ENCODE data around the gene IVNS1ABP. TPM values are rescaled to one million over a fixed set of nuclear protein-coding genes. Genes with fewer than 3 reads are reported as not detected.

Gene IVNS1ABP
- total and polyA plus RNA-seq, 2 experiments from 2014 or later = 73.5 to 162 TPM

GRCh38 chr1:185267701-185268100, 49.3 kb downstream of the IVNS1ABP start:
- H3K9me3 Mint-ChIP-seq = no peaks in the 10 kb centered on the region
- no peaks in the 10 kb centered on the region for H3K27me3 Mint-ChIP-seq (ENCODE audit: insufficient read depth, low read depth, poor library complexity)

More at GRCh38 chr1:185267701-185268100, 49.3 kb downstream of the IVNS1ABP start:
- H3F3A ChIP-seq (replicated peaks; ENCODE audit: low read depth) = no peaks in the 10 kb centered on the region
- H4K20me1 ChIP-seq (replicated peaks; ENCODE audit: insufficient read depth) = no peaks in the 10 kb centered on the region
- no peak overlapping the region for H3K27ac Mint-ChIP-seq
- no peaks in the 10 kb centered on the region for H3K27me3 ChIP-seq (ENCODE audit: insufficient read depth)
- DNase-seq (ENCODE audit: low spot score) = no peak
- TF ChIP-seq STAT1 (IDR thresholded peaks at IDR 0.05; ENCODE audit: unreplicated experiment) = no peak
- TF ChIP-seq, protein P1, sequence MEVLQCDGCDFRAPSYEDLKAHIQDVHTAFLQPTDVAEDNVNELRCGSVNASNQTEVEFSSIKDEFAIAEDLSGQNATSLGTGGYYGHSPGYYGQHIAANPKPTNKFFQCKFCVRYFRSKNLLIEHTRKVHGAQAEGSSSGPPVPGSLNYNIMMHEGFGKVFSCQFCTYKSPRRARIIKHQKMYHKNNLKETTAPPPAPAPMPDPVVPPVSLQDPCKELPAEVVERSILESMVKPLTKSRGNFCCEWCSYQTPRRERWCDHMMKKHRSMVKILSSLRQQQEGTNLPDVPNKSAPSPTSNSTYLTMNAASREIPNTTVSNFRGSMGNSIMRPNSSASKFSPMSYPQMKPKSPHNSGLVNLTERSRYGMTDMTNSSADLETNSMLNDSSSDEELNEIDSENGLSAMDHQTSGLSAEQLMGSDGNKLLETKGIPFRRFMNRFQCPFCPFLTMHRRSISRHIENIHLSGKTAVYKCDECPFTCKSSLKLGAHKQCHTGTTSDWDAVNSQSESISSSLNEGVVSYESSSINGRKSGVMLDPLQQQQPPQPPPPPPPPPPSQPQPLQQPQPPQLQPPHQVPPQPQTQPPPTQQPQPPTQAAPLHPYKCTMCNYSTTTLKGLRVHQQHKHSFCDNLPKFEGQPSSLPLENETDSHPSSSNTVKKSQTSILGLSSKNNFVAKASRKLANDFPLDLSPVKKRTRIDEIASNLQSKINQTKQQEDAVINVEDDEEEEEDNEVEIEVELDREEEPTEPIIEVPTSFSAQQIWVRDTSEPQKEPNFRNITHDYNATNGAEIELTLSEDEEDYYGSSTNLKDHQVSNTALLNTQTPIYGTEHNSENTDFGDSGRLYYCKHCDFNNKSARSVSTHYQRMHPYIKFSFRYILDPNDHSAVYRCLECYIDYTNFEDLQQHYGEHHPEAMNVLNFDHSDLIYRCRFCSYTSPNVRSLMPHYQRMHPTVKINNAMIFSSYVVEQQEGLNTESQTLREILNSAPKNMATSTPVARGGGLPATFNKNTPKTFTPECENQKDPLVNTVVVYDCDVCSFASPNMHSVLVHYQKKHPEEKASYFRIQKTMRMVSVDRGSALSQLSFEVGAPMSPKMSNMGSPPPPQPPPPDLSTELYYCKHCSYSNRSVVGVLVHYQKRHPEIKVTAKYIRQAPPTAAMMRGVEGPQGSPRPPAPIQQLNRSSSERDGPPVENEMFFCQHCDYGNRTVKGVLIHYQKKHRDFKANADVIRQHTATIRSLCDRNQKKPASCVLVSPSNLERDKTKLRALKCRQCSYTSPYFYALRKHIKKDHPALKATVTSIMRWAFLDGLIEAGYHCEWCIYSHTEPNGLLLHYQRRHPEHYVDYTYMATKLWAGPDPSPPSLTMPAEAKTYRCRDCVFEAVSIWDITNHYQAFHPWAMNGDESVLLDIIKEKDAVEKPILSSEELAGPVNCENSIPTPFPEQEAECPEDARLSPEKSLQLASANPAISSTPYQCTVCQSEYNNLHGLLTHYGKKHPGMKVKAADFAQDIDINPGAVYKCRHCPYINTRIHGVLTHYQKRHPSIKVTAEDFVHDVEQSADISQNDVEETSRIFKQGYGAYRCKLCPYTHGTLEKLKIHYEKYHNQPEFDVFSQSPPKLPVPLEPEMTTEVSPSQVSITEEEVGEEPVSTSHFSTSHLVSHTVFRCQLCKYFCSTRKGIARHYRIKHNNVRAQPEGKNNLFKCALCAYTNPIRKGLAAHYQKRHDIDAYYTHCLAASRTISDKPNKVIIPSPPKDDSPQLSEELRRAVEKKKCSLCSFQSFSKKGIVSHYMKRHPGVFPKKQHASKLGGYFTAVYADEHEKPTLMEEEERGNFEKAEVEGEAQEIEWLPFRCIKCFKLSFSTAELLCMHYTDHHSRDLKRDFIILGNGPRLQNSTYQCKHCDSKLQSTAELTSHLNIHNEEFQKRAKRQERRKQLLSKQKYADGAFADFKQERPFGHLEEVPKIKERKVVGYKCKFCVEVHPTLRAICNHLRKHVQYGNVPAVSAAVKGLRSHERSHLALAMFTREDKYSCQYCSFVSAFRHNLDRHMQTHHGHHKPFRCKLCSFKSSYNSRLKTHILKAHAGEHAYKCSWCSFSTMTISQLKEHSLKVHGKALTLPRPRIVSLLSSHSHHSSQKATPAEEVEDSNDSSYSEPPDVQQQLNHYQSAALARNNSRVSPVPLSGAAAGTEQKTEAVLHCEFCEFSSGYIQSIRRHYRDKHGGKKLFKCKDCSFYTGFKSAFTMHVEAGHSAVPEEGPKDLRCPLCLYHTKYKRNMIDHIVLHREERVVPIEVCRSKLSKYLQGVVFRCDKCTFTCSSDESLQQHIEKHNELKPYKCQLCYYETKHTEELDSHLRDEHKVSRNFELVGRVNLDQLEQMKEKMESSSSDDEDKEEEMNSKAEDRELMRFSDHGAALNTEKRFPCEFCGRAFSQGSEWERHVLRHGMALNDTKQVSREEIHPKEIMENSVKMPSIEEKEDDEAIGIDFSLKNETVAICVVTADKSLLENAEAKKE (CRISPR knock-in tag; IDR thresholded peaks at IDR 0.05) = no peak
- TF ChIP-seq ZNF114 (CRISPR knock-in tag; IDR thresholded peaks at IDR 0.05) = no peak
- no peak for TF ChIP-seq JUNB (IDR thresholded peaks at IDR 0.05; ENCODE audit: unreplicated experiment)
- no peak for TF ChIP-seq POLR2AphosphoS5 (IDR thresholded peaks at IDR 0.05; ENCODE audit: low read depth)
- TF ChIP-seq ZNF331 (CRISPR knock-in tag; IDR thresholded peaks at IDR 0.05; ENCODE audit: low read depth) = no peak
- no peak for TF ChIP-seq EZH2 (IDR thresholded peaks at IDR 0.05; ENCODE audit: low read depth, unreplicated experiment)
- TF ChIP-seq CTCF (conservative IDR thresholded peaks at IDR 0.05; ENCODE audit: low read depth in 2 of 2) = no peak
- no peak for TF ChIP-seq REST (IDR thresholded peaks at IDR 0.05; ENCODE audit: unreplicated experiment)
- H3K4me3 Mint-ChIP-seq = no peak overlapping the region
- H3K4me2 ChIP-seq = no peak overlapping the region
- H3K9me2 ChIP-seq (ENCODE audit: insufficient read depth) = no peaks in the 10 kb centered on the region
- no peak overlapping the region for H3K4me3 ChIP-seq
- H3K36me3 Mint-ChIP-seq (ENCODE audit: low read depth) = no peaks in the 10 kb centered on the region
- no peaks in the 10 kb centered on the region for H3K79me2 ChIP-seq (replicated peaks; ENCODE audit: insufficient read depth)
- H3K4me1 Mint-ChIP-seq = no peaks in the 10 kb centered on the region
- H3K36me3 ChIP-seq (ENCODE audit: insufficient read depth) = no peaks in the 10 kb centered on the region
- H2AFZ ChIP-seq = no peak overlapping the region
- no peak for ATAC-seq
- H3K27ac ChIP-seq (ENCODE audit: low read depth) = no peak overlapping the region
- no peaks in the 10 kb centered on the region for H3K4me1 ChIP-seq (ENCODE audit: insufficient read depth)
